HepG2 (cell line): ENCODE data around the gene TCF20. TPM values are rescaled to one million over a fixed set of nuclear protein-coding genes. Genes with fewer than 3 reads are reported as not detected.
A peak's percentile ranks its signal among the peaks of the same experiment; 100 is the strongest.

Source experiments
- CBFB ChIP-seq: sonication (generic); formaldehyde crosslinking; IDR thresholded peaks from 2 replicates; pipeline ENCODE4 v1.4.0; 2020; ENCODE audit warnings: missing genetic modification reagents
- CHCHD3 ChIP-seq: sonication (generic); formaldehyde crosslinking; IDR thresholded peaks from 2 replicates; pipeline ENCODE4 v1.8.0; 2022; ENCODE audit warnings: mild to moderate bottlenecking, missing genetic modification reagents, moderate library complexity
- CREB3 ChIP-seq: sonication (generic); formaldehyde crosslinking; IDR thresholded peaks from 2 replicates; pipeline ENCODE4 v1.5.0; 2020; ENCODE audit warnings: missing genetic modification reagents
- CREBL2 ChIP-seq: sonication (generic); formaldehyde crosslinking; IDR thresholded peaks from 2 replicates; pipeline ENCODE4 v1.8.1; 2023; ENCODE audit warnings: missing genetic modification reagents, mild to moderate bottlenecking, borderline replicate concordance
- HCFC1 ChIP-seq: fragments of 150-350 bp; IDR thresholded peaks from 2 replicates; pipeline ENCODE4 v1.6.1; 2014; ENCODE audit warnings: low read depth, low read length
- MXD1 ChIP-seq: sonication (generic); formaldehyde crosslinking; IDR thresholded peaks from 2 replicates; pipeline ENCODE4 v1.4.0; 2020; ENCODE audit warnings: mild to moderate bottlenecking, missing genetic modification reagents
- SRSF9 ChIP-seq: fragments of 200-400 bp; formaldehyde crosslinking; IDR thresholded peaks from 2 replicates; pipeline ENCODE4 v1.6.1; 2018; ENCODE audit warnings: borderline replicate concordance, mild to moderate bottlenecking, low read depth, low read length; ENCODE audit not compliant: insufficient read depth, poor library complexity, severe bottlenecking
- TGIF2 ChIP-seq: IDR thresholded peaks from 2 replicates; pipeline ENCODE4 v1.6.1; 2016; ENCODE audit warnings: control low read depth, missing compliant biosample characterization
- THAP9 ChIP-seq: sonication (generic); formaldehyde crosslinking; IDR thresholded peaks from 2 replicates; pipeline ENCODE4; 2020; ENCODE audit warnings: missing genetic modification reagents, mild to moderate bottlenecking, borderline replicate concordance
- TRAFD1 ChIP-seq: sonication (generic); formaldehyde crosslinking; IDR thresholded peaks from 2 replicates; pipeline ENCODE4 v1.5.1; 2020; ENCODE audit warnings: missing genetic modification reagents, mild to moderate bottlenecking, borderline replicate concordance
- ZBTB44 ChIP-seq: sonication (generic); formaldehyde crosslinking; IDR thresholded peaks from 2 replicates; pipeline ENCODE4 v1.4.0; 2020; ENCODE audit warnings: missing genetic modification reagents
- ZNF124 ChIP-seq: sonication (generic); formaldehyde crosslinking; IDR thresholded peaks from 2 replicates; pipeline ENCODE4 v1.4.0; 2020; ENCODE audit warnings: missing genetic modification reagents
- ZNF34 ChIP-seq: sonication (generic); formaldehyde crosslinking; IDR thresholded peaks from 2 replicates; pipeline ENCODE4 v1.4.0; 2020; ENCODE audit warnings: mild to moderate bottlenecking, missing genetic modification reagents, borderline replicate concordance
- ZNF709 ChIP-seq: sonication (generic); formaldehyde crosslinking; IDR thresholded peaks from 2 replicates; pipeline ENCODE4 v1.5.0; 2020; ENCODE audit warnings: mild to moderate bottlenecking, missing genetic modification reagents
- ZNF879 ChIP-seq: sonication (generic); formaldehyde crosslinking; IDR thresholded peaks from 2 replicates; pipeline ENCODE4 v1.8.1; 2023; ENCODE audit warnings: missing genetic modification reagents
- polyA plus RNA-seq, 8 experiments: library from polyadenylated mRNA; depleted of rRNA in 3 of 8; stranded (reverse) in 7 of 8; unstranded in 1 of 8; fragments of >200 nt; fragmentation: Illumina TruSeq in 4 of 8; extraction: Trizol in 4 of 8; gene quantifications; 2 replicates each; pipeline versions ENCODE4 v1.2.1 to v1.2.3, GENCODE V29; 2011 to 2016; ENCODE audit warnings: low read depth in 4 of 8, missing spikeins in 1 of 8, mixed read lengths in 1 of 8; ENCODE audit not compliant: insufficient read depth in 1 of 8
- total RNA-seq, 5 experiments: library from RNA; depleted of rRNA; stranded (reverse); fragments of >200 nt; fragmentation: Illumina TruSeq; extraction: Trizol; gene quantifications; 2 replicates each; pipeline ENCODE4 v1.2.3, GENCODE V29; 2016; ENCODE audit warnings: low read depth in 1 of 5

Gene TCF20
- total and polyA plus RNA-seq, 2 of the 13 experiments (the other 11 are each of a cell fraction or from before 2014, with no cell fraction given), result 12.8 to 23.7 TPM

GRCh38 chr22:42294034-42294985 lies 23.9 kb upstream of the TCF20 start (continued):
- TF ChIP-seq THAP9 (CRISPR knock-in tag), result no peak
- peak; percentile 75; the same call in 1 of the 2 replicates for TF ChIP-seq ZNF124 (CRISPR knock-in tag)
- no peak for TF ChIP-seq ZNF709
- no peak for TF ChIP-seq HCFC1
- TF ChIP-seq CREB3 (CRISPR knock-in tag), result peak; percentile 57; the same call in 1 of the 2 replicates
- no peak for TF ChIP-seq ZNF34 (CRISPR knock-in tag)
- TF ChIP-seq CHCHD3 (CRISPR knock-in tag), result peak; percentile 82; the same call in 1 of the 2 replicates
- TF ChIP-seq ZNF879 (CRISPR knock-in tag), result no peak
- peak; percentile 75; the same call in 1 of the 2 replicates for TF ChIP-seq MXD1 (CRISPR knock-in tag)
- TF ChIP-seq SRSF9, result no peak
- TF ChIP-seq CREBL2, result no peak
- peak; percentile 89; the same call in 1 of the 2 replicates for TF ChIP-seq TGIF2
- TF ChIP-seq TRAFD1 (CRISPR knock-in tag), result no peak
- TF ChIP-seq ZBTB44 (CRISPR knock-in tag), result peak; percentile 92; the same call in 1 of the 2 replicates
- 0 out of 2 replicates have a peak, but pooled peaks have one; percentile 36 for TF ChIP-seq CBFB (CRISPR knock-in tag)
